Large intestine (tissue), 3 donors: ENCODE data around the gene AQP1. TPM values are rescaled to one million over a fixed set of nuclear protein-coding genes. Genes with fewer than 3 reads are reported as not detected.

ENCODE experiments used
- DNase-seq, 2 donors: peaks; one replicate each; pipeline versions ENCODE4 v3.0.0 to v3.0.0-alpha.2; 2013
- H3K27ac ChIP-seq: one replicate; pipeline ENCODE4 v1.5.1; 2013; ENCODE audit warnings: low read length
- H3K27me3 ChIP-seq: 2 replicates; pipeline ENCODE4 v1.6.1; 2013; ENCODE audit warnings: low read length; ENCODE audit not compliant: control insufficient read depth, insufficient read depth
- H3K36me3 ChIP-seq: 2 replicates; pipeline ENCODE4 v1.6.1; 2013; ENCODE audit warnings: low read length; ENCODE audit not compliant: control insufficient read depth, insufficient read depth
- H3K4me1 ChIP-seq: one replicate; pipeline ENCODE4 v1.6.1; 2013; ENCODE audit warnings: low read length; ENCODE audit not compliant: control insufficient read depth, insufficient read depth
- H3K4me3 ChIP-seq: one replicate; pipeline ENCODE4 v1.5.1; 2013; ENCODE audit warnings: low read length
- H3K9me3 ChIP-seq: one replicate; pipeline ENCODE4 v1.6.1; 2013; ENCODE audit warnings: mild to moderate bottlenecking, low read depth, low read length, moderate library complexity; ENCODE audit not compliant: control insufficient read depth
- WGBS: methylation state at CpG from one replicate; pipeline ENCODE4 v1.1.5; 2013; ENCODE audit warnings: low lambda C conversion rate; ENCODE audit not compliant: insufficient coverage; 5-methylcytosine and 5-hydroxymethylcytosine counted together
- polyA plus RNA-seq: library from polyadenylated mRNA; unstranded; fragments of 120-200 nt; gene quantifications from one replicate; pipeline ENCODE4 v1.2.1, GENCODE V29; 2013

Gene AQP1
- polyA plus RNA-seq, 1 donor, result 81.6 TPM

GRCh38 chr7:30918676-30919075 lies 7.0 kb downstream of the AQP1 start:
- no CpG with 5 or more reads among the region's 4 CpGs for WGBS
- Histone ChIP-seq H3K27me3 (no peaks in the 10 kb centered on the region), H3K4me3 (no peak overlapping the region), H3K27ac (no peak overlapping the region), H3K4me1 (peaks cover 33% of the 10 kb centered on the region), H3K36me3 (peaks cover 19% of the 10 kb centered on the region), H3K9me3 (no peaks in the 10 kb centered on the region)
- DNase-seq, result no peak

- WGBS, result no CpG with 5 or more reads among the region's 11 CpGs
- Histone ChIP-seq H3K4me3 (no peak overlapping the region), H3K27ac (no peak overlapping the region), H3K27me3 (no peaks in the 10 kb centered on the region), H3K4me1 (peaks cover 19% of the 10 kb centered on the region), H3K9me3 (no peaks in the 10 kb centered on the region), H3K36me3 (peaks cover 30% of the 10 kb centered on the region)
- DNase-seq, result no peak
Observed at GRCh38 chr7:30920021-30920583, 8.4 kb downstream of the AQP1 start.

- Histone ChIP-seq H3K27ac (no peak overlapping the region), H3K9me3 (no peaks in the 10 kb centered on the region), H3K27me3 (no peaks in the 10 kb centered on the region), H3K36me3 (peaks cover 33% of the 10 kb centered on the region), H3K4me3 (no peak overlapping the region), H3K4me1 (peaks cover 11% of the 10 kb centered on the region)
- no peak for DNase-seq
- WGBS, result 67% methylated on average over 1 of the region's 9 CpGs
Observed at GRCh38 chr7:30920584-30921539, 9.2 kb downstream of the AQP1 start.

- WGBS, result no CpG with 5 or more reads among the region's 19 CpGs
- DNase-seq, result no peak
- no peak overlapping the region for H3K27ac ChIP-seq
Observed at GRCh38 chr7:30921540-30922401, 10.1 kb downstream of the AQP1 start.

GRCh38 chr7:30922596-30922995 lies 10.9 kb downstream of the AQP1 start:
- H3K27ac ChIP-seq, result no peak overlapping the region
- H3K36me3 ChIP-seq, result peaks cover 41% of the 10 kb centered on the region
- no peak for DNase-seq
- H3K4me3 ChIP-seq, result no peak overlapping the region
- H3K27me3 ChIP-seq, result no peaks in the 10 kb centered on the region
- no CpG with 5 or more reads among the region's 9 CpGs for WGBS
- H3K4me1 ChIP-seq, result peaks cover 3% of the 10 kb centered on the region
- H3K9me3 ChIP-seq, result peaks cover 2% of the 10 kb centered on the region

More at GRCh38 chr7:30921540-30922401, 10.1 kb downstream of the AQP1 start:
- H3K9me3 ChIP-seq, result no peaks in the 10 kb centered on the region
- H3K4me1 ChIP-seq, result peaks cover 6% of the 10 kb centered on the region
- peaks cover 41% of the 10 kb centered on the region for H3K36me3 ChIP-seq
- no peaks in the 10 kb centered on the region for H3K27me3 ChIP-seq
- no peak overlapping the region for H3K4me3 ChIP-seq

- DNase-seq, result no peak
- no peaks in the 10 kb centered on the region for H3K27me3 ChIP-seq
- H3K36me3 ChIP-seq, result peaks cover 41% of the 10 kb centered on the region
- peaks cover 2% of the 10 kb centered on the region for H3K9me3 ChIP-seq
- H3K27ac ChIP-seq, result no peak overlapping the region
- H3K4me3 ChIP-seq, result no peak overlapping the region
- no CpG with 5 or more reads among the region's 19 CpGs for WGBS
- peaks cover 3% of the 10 kb centered on the region for H3K4me1 ChIP-seq
Observed at GRCh38 chr7:30923009-30923773, 11.5 kb downstream of the AQP1 start.

GRCh38 chr7:30923774-30924413 lies 12.2 kb downstream of the AQP1 start:
- no peak overlapping the region for H3K27ac ChIP-seq
- no peak overlapping the region for H3K4me3 ChIP-seq
- H3K9me3 ChIP-seq, result peaks cover 2% of the 10 kb centered on the region
- peaks cover 3% of the 10 kb centered on the region for H3K4me1 ChIP-seq
- no CpG with 5 or more reads among the region's 13 CpGs for WGBS
- peaks cover 41% of the 10 kb centered on the region for H3K36me3 ChIP-seq
- no peaks in the 10 kb centered on the region for H3K27me3 ChIP-seq
- DNase-seq, result no peak

- Histone ChIP-seq H3K27me3 (no peaks in the 10 kb centered on the region), H3K4me3 (no peak overlapping the region), H3K4me1 (peaks cover 3% of the 10 kb centered on the region), H3K36me3 (peaks cover 41% of the 10 kb centered on the region), H3K9me3 (peaks cover 2% of the 10 kb centered on the region), H3K27ac (no peak overlapping the region)
- no peak for DNase-seq
Observed at GRCh38 chr7:30924624-30925023, 13.0 kb downstream of the AQP1 start.

GRCh38 chr7:30925117-30925516 lies 13.5 kb downstream of the AQP1 start:
- DNase-seq, result no peak
- peaks cover 41% of the 10 kb centered on the region for H3K36me3 ChIP-seq

More at GRCh38 chr7:30925117-30925516, 13.5 kb downstream of the AQP1 start:
- no peak overlapping the region for H3K27ac ChIP-seq
- WGBS, result no CpG with 5 or more reads among the region's 2 CpGs
- H3K9me3 ChIP-seq, result peaks cover 2% of the 10 kb centered on the region
- no peaks in the 10 kb centered on the region for H3K27me3 ChIP-seq
- peaks cover 3% of the 10 kb centered on the region for H3K4me1 ChIP-seq
- H3K4me3 ChIP-seq, result no peak overlapping the region
